ENCODE results near the gene CCDC71.

The CCDC71 gene

DNA sequence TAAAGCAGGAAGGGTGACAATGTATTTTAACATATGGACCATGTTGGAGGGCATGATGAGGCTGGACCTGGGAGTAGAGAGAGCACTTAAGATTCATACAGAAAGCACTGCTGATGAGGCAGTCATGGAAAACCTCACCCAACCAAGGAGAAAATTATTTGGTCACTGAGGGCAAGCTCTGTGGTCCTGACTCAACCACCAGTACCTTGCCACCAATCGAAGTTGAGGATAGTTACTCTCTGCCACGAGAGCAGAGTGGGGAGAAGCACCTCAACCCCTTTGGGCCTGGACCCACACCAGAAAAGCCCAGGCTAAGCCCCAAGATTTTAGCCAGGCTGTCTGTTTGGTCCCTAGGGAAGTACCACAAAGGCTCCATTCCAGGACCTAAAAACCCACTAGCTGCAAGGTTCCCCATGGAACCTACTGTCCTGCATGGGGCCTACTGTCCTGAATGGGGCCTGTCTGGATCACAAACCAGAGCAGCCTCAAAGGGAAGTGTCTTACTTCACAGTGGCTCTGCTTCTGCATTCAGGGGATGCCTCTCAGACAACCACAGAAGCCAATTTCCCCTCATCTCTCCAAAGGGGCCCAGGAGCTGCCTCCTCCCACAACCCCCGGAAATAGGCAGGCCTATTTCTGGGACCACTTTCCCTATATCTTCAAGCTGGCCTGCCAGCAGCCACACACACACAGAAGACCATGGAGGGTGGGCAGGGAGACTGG is 4.2 kb downstream of the CCDC71 start:
- TF ChIP-seq, protein P1, sequence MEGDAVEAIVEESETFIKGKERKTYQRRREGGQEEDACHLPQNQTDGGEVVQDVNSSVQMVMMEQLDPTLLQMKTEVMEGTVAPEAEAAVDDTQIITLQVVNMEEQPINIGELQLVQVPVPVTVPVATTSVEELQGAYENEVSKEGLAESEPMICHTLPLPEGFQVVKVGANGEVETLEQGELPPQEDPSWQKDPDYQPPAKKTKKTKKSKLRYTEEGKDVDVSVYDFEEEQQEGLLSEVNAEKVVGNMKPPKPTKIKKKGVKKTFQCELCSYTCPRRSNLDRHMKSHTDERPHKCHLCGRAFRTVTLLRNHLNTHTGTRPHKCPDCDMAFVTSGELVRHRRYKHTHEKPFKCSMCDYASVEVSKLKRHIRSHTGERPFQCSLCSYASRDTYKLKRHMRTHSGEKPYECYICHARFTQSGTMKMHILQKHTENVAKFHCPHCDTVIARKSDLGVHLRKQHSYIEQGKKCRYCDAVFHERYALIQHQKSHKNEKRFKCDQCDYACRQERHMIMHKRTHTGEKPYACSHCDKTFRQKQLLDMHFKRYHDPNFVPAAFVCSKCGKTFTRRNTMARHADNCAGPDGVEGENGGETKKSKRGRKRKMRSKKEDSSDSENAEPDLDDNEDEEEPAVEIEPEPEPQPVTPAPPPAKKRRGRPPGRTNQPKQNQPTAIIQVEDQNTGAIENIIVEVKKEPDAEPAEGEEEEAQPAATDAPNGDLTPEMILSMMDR (IDR thresholded peaks at IDR 0.05; ENCODE audit: insufficient read depth, missing control alignments): no peak
- no peak for DNase-seq (ENCODE audit: insufficient read length, low spot score)
- FAIRE-seq: no peak

DNA sequence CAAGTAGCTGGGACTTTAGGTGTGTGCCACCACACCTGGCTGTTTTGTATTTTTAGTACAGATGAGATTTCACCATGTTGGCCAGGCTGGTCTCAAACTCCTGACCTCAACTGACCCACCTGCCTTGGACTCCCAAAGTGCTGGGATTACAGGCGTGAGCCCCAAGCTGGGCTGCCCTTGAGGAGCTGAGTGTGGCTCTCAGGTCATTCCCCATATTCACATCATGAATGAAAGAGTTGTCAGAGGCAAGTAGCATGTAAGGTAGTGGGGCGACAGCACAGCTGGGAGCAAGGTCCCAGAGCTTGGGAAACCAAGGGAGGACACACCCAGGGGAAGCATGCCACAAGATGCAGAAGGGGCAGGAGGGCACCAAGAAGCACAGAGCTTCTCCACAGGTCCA is 4.9 kb downstream of the CCDC71 start:
- FAIRE-seq: no peak
- TF ChIP-seq, protein P1 (IDR thresholded peaks at IDR 0.05; ENCODE audit: insufficient read depth, missing control alignments): no peak
- no peak for DNase-seq (ENCODE audit: insufficient read length, low spot score)

DNA sequence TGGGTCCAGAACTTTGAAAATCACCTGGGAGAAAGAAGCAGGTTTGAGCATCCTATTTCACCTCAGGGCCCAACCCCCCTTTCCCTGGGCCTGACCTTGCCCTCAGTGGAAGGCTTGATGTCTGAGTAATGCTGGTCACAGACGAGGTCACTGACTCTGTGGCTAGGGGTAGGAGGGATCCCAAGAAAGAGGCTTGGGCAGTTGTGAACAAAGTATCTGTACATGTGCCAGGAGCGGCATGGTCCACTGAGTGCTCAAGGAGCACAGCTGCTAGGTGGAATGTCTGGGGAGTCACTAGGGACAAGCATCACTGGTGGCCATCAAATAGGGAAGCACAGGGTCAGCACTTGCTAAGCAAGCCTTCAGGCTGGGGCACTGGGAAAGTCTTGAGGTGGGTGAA is 7.3 kb downstream of the CCDC71 start:
- no peak for FAIRE-seq
- TF ChIP-seq, protein P1 (IDR thresholded peaks at IDR 0.05; ENCODE audit: insufficient read depth, missing control alignments): no peak
- no peak for DNase-seq (ENCODE audit: insufficient read length, low spot score)

DNA sequence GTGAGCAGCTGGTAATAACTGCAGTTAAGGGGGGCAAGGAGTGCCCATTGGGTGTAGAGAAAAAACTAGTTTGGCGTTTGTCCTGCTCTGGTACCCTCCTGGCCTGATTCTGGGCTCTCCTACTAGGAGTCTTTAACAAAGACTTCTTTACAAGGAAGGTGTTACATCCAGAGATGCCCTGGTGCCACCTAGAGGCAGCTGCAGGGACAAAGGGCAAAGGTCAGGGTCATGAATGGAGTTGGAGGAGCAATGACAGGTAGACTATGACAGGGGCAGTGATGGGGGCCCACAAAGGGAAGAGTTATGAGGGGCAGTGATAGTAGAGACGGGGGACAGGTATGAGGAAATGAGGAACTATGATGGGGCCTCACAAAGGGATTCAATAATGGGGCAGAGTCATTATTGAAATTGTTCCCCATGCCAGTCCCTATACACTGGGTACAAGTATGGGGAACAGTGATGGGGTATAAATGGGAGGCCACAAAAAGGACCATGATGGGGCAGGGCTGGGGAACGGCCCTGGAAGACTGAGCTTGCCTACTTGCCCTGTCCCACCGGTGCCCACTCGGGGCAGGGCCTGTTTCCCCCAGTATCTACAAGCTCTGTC is 7.9 kb downstream of the CCDC71 start:
- TF ChIP-seq, protein P1 (IDR thresholded peaks at IDR 0.05; ENCODE audit: insufficient read depth, missing control alignments): peak; percentile 45
- FAIRE-seq: no peak

DNA sequence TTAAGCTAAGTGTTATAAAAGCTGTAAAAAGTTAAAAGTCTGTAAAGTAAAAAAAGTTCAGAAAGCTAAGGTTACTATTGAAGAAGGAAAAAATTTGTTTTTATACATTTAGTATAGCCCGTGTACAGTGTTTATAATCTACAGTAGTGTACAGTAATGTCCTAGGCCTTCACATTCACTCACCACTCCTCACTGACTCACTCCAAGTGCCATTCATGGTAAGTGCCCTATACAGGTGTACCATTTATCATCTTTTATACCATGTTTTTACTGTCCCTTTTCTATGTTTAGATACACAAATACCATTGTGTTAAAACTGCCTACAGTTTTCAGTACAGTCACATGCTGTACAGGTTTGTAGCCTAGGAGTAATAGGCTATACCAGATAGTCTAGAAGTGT is 8.8 kb downstream of the CCDC71 start:
- DNase-seq (ENCODE audit: insufficient read length, low spot score) (no peak), FAIRE-seq (no peak)
- TF ChIP-seq, protein P1 (IDR thresholded peaks at IDR 0.05; ENCODE audit: insufficient read depth, missing control alignments): no peak

More for the DNA sequence above, 7.9 kb downstream of the CCDC71 start:
- DNase-seq (ENCODE audit: insufficient read length, low spot score): no peak

DNA sequence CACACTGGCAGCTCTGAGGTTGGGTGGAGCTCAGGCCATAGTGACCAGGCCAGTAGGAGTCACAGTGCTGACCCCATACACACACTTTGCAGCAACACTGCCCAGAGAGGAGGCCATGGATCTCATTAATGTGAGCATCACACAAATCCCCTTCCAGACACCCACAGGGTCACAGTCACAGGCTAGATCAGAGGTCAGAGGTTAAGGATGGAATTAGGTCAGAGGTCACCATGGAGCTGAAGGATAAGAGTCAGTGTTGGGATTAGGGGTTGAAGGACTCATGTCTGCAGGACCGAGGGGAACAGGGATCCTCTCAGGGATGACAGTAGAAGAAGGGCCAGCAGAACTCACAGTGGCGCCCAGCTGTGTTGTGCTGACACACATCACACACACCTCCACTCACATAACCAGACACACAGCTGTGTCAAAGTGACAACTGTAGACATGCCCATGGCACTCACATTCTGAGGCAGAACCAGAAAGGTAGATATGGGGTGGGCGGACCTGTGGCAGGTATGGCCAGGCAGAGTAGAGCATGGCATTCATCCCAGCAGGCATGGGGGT is 12.7 kb downstream of the CCDC71 start:
- TF ChIP-seq, protein P1 (IDR thresholded peaks at IDR 0.05; ENCODE audit: insufficient read depth, missing control alignments): no peak
- no peak for DNase-seq (ENCODE audit: insufficient read length, low spot score)
- no peak for FAIRE-seq

DNA sequence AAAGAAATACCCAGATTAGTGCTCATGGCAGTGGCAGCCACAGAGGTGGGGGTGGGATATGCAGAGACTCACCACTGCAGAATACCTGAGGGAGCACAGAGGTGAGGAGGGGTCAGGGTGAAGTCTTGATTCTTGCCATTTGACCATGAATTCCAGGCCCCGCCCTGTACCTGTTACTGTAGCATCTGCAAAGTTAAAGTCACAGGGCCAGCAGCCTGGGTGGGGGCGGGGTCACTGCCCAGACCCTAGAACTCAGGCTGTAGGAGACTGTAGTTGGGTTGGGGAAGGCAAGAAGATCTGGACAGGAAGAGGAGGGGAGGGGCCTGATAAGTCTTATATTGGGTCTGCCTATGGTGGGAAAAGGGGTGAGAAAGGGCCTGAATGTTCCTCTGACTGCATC is 14.5 kb downstream of the CCDC71 start:
- DNase-seq (ENCODE audit: insufficient read length, low spot score): no peak
- no peak for FAIRE-seq
- TF ChIP-seq, protein P1 (IDR thresholded peaks at IDR 0.05; ENCODE audit: insufficient read depth, missing control alignments): no peak
